ENCODE measurements around the gene FAM216A.
"Not testable (repeated sequence)": the region's sequence is repeated elsewhere in the genome, so short reads cannot be mapped to it uniquely, and the experiment has no call there.

Gene FAM216A, protein sequence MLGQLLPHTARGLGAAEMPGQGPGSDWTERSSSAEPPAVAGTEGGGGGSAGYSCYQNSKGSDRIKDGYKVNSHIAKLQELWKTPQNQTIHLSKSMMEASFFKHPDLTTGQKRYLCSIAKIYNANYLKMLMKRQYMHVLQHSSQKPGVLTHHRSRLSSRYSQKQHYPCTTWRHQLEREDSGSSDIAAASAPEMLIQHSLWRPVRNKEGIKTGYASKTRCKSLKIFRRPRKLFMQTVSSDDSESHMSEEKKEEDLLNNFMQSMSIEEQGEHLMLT

GRCh38 chr12:110468214-110469048 lies at the start of gene FAM216A, which contains the start of gene GPN3:
Gene FAM216A (plus strand): TSS chr12:110468845. CDS start chr12:110468876, 31 bp downstream.
Gene GPN3 (minus strand): TSS chr12:110468257. CDS start chr12:110468203, 54 bp downstream.
- peak; percentile 98 for DNase-seq

DNA sequence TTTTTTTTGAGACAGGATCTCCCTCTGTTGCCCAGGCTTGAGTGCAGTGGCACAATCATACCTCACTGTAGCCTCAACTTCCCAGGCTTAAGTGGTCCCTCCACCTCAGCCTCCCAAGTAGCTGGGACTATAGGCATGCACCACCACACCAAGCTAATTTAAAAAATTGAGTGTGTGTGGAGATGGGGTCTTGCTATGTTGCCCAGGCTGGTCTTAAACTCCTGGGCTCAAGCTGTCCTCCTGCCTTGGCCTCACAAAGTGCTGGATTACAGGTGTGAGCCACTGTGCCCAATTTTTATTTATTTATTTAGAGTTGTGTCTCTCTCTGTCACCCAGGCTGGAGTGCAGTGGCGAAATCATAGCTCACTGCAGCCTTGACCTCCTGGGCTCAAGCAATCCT lies 48.0 kb upstream of the FAM216A start:
- not testable (repeated sequence) for DNase-seq

DNA sequence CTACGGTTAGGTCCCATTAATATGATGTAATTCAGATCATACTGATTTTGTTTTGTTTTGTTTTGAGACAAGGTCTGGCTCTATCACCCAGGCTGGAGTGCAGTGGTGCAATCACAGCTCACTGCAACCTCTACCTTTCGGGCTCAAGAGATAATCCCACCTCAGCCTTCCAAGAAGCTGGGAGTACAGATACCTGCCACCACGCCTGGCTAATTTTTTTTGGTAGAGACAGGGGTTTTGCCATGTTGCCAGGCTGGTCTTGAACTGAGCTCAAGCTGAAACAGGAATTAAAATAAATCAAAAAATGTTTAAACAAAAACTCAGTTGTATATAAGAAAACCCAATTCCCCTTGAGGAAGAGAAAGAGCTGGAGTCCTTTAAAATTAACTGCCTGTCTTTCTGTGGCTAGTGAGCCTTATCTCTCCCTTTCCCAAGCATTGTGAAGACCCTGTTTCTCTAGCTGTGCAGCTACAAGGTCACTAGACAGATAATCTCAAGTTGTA lies 47.4 kb upstream of the FAM216A start:
- no peak for DNase-seq

- no peak for DNase-seq
Observed at GRCh38 chr12:110421701-110422100, 46.9 kb upstream of the FAM216A start.

DNA sequence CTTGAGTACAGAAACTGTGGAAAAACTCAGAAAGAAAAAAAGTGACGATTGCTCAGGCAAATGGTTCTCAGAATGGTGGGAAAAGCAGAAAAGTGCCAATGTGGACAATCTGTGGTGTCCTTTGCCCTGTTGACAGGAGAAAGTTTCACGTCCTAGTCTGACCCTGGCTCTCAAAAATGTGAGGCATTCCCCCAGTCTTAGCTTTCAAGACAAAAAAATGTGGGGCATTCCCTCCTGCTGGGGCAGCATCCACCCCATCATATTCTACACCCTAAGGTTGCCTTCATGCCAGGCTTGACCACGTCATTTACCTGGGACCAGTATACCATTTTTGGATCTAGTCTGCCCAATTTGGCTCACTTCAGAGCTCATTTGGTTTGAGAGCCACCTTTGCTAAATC lies 44.4 kb upstream of the FAM216A start:
- DNase-seq = no peak

GRCh38 chr12:110426406-110426805 lies 42.2 kb upstream of the FAM216A start:
- no peak for DNase-seq

DNA sequence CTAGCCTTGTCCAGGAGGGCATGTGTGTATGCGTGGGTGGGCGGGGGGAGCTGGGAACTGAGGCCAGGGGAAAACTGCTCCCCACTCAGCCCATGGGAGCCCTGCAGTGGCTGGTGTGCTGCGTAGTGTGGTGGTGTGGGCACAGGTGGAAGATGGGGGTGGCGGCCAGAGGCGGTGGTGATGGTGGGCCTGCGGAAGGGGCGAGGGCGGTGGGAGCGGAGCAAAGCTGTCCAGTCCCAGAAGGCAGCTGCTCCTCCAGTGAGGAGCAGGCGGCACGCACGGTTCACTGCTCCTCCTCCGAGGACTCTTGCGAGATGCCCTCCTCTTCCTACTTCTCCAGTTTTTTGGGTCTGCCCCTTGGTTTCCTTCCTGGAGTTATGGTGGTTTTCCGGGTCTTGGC lies 39.0 kb upstream of the FAM216A start:
- not testable (repeated sequence) for DNase-seq

DNA sequence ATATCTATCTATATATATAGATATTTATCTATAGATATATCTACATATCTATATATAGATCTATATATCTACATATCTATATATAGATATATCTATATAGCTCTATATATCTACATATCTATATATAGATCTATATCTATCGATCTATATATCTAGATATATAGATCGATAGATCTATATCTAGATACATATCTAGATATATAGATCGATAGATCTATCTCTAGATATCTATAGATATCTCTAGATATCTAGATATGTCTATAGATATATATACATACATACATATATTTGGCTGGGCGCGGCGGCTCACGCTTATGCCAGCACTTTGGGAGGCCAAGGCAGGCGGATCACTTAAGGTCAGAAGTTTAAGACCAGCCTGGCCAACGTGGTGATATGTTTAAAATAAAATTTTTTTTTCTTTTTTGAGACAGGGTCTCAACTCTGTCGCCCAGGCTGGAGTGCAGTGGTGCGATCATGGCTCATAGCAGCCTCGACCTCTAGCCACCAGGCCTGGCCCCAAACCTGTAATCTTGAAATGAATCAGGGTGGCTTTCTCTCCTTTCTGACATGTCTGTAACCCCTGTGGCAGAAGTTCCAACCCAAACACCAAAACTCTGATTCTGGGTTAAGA lies 36.6 kb upstream of the FAM216A start:
- DNase-seq = no peak

DNA sequence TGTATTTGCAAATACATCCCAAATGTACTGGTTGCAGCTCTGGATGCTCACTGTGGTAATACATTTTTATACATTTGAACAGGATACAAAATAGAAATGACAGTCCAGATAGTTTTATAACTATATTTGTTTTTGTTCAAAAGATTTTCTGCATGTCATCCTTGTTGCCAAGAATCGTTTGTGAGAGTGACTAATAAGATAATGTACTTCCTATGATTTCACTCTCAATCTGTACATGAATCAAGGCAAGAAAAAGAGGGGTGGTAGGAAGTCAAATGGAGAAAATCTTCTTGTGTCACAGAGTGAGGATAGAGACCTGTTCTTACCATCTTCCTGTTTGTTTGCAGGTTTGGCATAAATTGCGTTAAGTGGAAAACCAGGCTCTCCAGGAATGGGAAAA lies 32.4 kb upstream of the FAM216A start:
- no peak for DNase-seq

GRCh38 chr12:110444455-110444854 lies 24.2 kb upstream of the FAM216A start:
- DNase-seq = no peak

GRCh38 chr12:110449799-110450497 lies 18.7 kb upstream of the FAM216A start, which contains the start of gene ARPC3:
Gene ARPC3 (minus strand): TSS chr12:110450337. CDS start chr12:110450260, 77 bp downstream.
- DNase-seq = peak; percentile 98

- DNase-seq = no peak
Observed at GRCh38 chr12:110451263-110451662, 17.4 kb upstream of the FAM216A start.

DNA sequence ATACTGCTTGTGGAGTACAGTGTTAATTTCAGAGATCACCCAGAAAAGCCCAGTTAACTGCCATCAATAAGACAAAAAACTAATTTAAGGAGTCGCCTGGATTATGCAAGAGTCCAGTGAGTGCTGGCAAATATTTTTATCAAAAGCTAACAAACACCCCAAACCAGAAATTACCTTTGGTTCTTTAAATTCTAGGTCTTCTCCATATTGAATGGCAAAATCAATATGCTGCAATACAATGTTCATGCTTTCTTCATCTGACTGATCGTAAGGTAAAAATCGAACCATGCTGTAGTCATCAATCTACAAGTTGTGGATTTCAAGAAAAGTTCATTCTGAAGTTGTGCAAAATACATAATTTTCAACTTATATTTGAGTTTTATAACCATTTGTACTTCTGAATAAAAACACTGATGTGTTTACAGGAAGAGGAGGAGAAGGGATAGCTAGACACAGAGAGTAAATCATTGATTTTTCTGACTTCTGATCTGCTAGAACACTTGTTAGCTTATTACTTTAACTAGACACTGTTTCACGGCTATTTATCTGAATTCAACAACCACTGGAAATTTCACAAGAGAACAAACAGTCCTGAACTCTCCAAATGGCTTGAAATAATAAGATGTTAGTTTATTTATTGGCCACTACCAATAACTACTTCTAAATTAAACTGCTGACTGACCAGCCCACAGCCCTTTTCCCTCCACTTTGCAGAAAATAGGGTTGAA lies 14.9 kb upstream of the FAM216A start:
- no peak for DNase-seq

- no peak for DNase-seq
Observed at GRCh38 chr12:110458756-110459155, 9.9 kb upstream of the FAM216A start.

- DNase-seq = not testable (repeated sequence)
Observed at GRCh38 chr12:110461189-110461588, 7.5 kb upstream of the FAM216A start.

DNA sequence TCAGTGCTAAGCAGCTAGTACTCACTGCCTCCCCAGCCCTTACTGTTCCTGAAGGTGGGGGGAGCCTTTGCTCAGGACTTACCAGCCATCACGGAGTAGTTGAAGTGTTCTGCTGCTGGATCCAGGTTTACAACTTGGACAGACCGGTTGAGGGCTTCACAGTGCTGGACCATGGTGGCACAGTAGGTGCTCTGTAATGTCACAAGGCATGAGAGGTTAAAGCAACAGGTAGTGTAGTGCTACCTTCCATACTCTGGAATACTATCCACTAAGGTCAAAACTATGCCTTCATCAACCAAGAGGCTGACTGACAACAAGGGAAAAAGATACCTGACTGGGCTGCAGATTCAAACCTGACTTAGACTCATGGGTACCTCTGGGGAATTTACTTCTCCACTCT lies 3.6 kb upstream of the FAM216A start:
- DNase-seq = peak; percentile 60

DNA sequence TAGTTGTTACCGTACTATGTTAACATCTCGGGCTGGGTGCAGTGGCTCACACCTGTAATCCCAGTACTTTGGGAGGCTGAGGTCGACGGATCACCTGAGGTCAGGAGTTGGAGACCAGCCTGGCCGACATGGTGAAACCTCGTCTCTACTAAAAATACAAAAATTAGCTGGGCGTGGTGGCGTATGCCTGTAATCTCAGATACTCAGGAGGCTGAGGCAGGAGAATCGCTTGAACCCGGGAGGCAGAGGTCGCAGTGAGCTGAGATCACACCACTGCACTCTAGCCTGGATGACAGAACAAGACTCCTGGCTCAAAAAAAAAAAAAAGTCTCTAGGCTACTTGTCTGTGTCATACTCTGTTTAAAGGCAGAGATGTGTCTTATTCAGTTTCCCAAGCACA lies 2.9 kb upstream of the FAM216A start:
- peak; percentile 50 for DNase-seq

DNA sequence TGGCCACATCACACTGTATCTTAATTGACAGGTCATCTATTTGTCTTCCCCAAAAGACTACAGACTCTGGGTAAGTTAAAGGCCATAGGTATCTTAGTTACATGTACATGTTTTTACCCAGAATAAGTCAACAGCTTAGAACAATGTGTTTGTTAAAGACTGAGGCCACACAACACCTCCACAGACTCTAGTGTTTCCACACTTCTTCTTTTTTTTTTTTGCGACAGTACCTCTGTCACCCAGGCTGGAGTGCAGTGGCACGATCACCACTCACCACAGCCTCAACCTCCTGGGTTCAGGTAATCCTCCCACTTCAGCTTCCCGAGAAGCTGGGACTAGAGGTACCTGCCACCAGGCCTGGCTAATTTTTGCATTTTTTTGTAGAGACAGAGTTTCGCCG lies 1.9 kb upstream of the FAM216A start:
- no peak for DNase-seq

- no peak for DNase-seq
Observed at GRCh38 chr12:110467847-110468213, 815 bp upstream of the FAM216A start.

DNA sequence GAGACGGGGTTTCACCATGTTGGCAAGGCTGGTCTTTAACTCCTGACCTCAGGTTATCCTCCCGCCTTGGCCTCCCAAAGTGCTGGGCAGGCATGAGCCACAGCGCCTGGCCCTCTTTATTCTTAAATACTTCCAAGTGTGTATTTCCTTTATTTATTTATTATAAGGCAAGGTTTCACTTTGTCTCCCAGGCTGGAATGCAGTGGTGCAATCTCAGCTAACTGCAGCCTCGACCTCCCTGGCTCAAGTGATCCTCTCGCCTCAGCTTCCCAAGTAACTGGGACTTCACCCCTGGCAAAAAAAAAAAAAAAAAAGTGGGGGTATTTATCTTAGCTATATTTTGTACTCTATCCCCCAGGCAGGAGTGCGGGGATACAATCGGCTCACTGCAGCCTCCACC lies 6.8 kb downstream of the FAM216A start:
- no peak for DNase-seq

GRCh38 chr12:110498984-110499706 lies 30.5 kb downstream of the FAM216A start:
- no peak for DNase-seq

Measured in activated effector memory CD4-positive, alpha-beta T cell treated with anti-CD3 and anti-CD28 coated beads, Interleukin-2, amount 50 U/mL, for 16 hours (primary cell).